Gastrocnemius medialis (tissue), 4 donors: Measurements from ENCODE around the gene SEMA6D.

Source experiments
- CTCF ChIP-seq, 5 experiments: fragments of 450-650 bp in 3 of 5; fragments of 200-600 bp in 2 of 5; sonication (generic) in 2 of 5; IDR thresholded peaks in 4 of 5; conservative IDR thresholded peaks in 1 of 5; 1 replicate in 4 of 5; 2 replicates in 1 of 5; pipeline ENCODE4 v1.5.1; 2016 to 2019; ENCODE audit warnings: antibody characterized with exemption in 5 of 5, mild to moderate bottlenecking in 3 of 5, moderate library complexity in 3 of 5
- POLR2A ChIP-seq, 2 donors: fragments of 450-650 bp; IDR thresholded peaks; one replicate each; pipeline ENCODE4 v1.6.1; 2017; ENCODE audit warnings: antibody characterized with exemption in 2 of 2, mild to moderate bottlenecking in 2 of 2, moderate library complexity in 2 of 2

GRCh38 chr15:47688573-47689086 lies 28.7 kb upstream of the SEMA6D start:
- TF ChIP-seq CTCF (IDR thresholded peaks at IDR 0.05 in 4 of 5, conservative IDR thresholded peaks at IDR 0.05 in 1 of 5) = no peak
- no peak for TF ChIP-seq POLR2A (IDR thresholded peaks at IDR 0.05)
